Liver (tissue), 3 donors: Measurements from ENCODE around the gene PKNOX1.

Experiments used
- GABPA ChIP-seq, 2 donors: IDR thresholded peaks in 1 of 2; conservative IDR thresholded peaks in 1 of 2; 2 replicates each; pipeline ENCODE4 v1.6.1; 2016; ENCODE audit warnings: antibody characterized with exemption in 2 of 2, mild to moderate bottlenecking in 1 of 2, moderate library complexity in 1 of 2
- REST ChIP-seq: IDR thresholded peaks from 2 replicates; pipeline ENCODE4 v1.6.1; 2016; ENCODE audit warnings: antibody characterized with exemption, mild to moderate bottlenecking
- SP1 ChIP-seq: IDR thresholded peaks from 2 replicates; pipeline ENCODE4 v1.6.1; 2018; ENCODE audit warnings: antibody characterized with exemption, mild to moderate bottlenecking
- TF ChIP-seq, protein P1 (sequence below): fragments of 150-350 bp; IDR thresholded peaks from 2 replicates; pipeline ENCODE4 v1.5.1; 2017; ENCODE audit warnings: improper control_type of control experiment, low read depth, low read length; ENCODE audit not compliant: missing input control
- donor health status: healthy.
- donor health status: healthy.

GRCh38 chr21:43031121-43031619 lies 56.8 kb downstream of the PKNOX1 start:
- TF ChIP-seq, protein P1, sequence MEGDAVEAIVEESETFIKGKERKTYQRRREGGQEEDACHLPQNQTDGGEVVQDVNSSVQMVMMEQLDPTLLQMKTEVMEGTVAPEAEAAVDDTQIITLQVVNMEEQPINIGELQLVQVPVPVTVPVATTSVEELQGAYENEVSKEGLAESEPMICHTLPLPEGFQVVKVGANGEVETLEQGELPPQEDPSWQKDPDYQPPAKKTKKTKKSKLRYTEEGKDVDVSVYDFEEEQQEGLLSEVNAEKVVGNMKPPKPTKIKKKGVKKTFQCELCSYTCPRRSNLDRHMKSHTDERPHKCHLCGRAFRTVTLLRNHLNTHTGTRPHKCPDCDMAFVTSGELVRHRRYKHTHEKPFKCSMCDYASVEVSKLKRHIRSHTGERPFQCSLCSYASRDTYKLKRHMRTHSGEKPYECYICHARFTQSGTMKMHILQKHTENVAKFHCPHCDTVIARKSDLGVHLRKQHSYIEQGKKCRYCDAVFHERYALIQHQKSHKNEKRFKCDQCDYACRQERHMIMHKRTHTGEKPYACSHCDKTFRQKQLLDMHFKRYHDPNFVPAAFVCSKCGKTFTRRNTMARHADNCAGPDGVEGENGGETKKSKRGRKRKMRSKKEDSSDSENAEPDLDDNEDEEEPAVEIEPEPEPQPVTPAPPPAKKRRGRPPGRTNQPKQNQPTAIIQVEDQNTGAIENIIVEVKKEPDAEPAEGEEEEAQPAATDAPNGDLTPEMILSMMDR, result no peak
- TF ChIP-seq REST (no peak), SP1 (no peak), GABPA (IDR thresholded peaks at IDR 0.05 in 1 of 2, conservative IDR thresholded peaks at IDR 0.05 in 1 of 2) (no peak)
